A549 (cell line): ENCODE measurements around the gene VSIG2. TPM values are rescaled to one million over a fixed set of nuclear protein-coding genes. Genes with fewer than 3 reads are reported as not detected.

Experiments
- ATAC-seq, 2 experiments: fragments of 200-7000 bp in 1 of 2; fragments of >200 bp in 1 of 2; cut with Nextera tagmentation in 1 of 2; cut with Tn5 transposase in 1 of 2; 3 replicates each; pipeline versions ENCODE4 v1.8.0 to v1.9.1; 2018 to 2020; ENCODE audit warnings: mild to moderate bottlenecking in 1 of 2, moderate library complexity in 1 of 2
- CTCF ChIA-PET: fragments of 300-600 bp; sonication (Branson Sonifier 250); formaldehyde crosslinking; extraction: SDS; loops from one replicate; lab custom pipeline; 2021; ENCODE audit warnings: antibody characterized with exemption, inconsistent platforms; lab: Yijun Ruan, JAX
- POLR2A ChIA-PET: fragments of 350-600 bp; formaldehyde crosslinking; extraction: SDS; loops from one replicate; lab custom pipeline; 2021; ENCODE audit warnings: antibody characterized with exemption, inconsistent platforms; lab: Yijun Ruan, JAX
- DNase-seq, 2 experiments: peaks; one replicate each; pipeline versions ENCODE4 v3.0.0 to v3.0.0-alpha.2; 2011 to 2016; ENCODE audit warnings: low read depth in 1 of 2, low spot score in 1 of 2
- FAIRE-seq: peaks from 2 replicates; lab custom pipeline; 2011; peaks lifted over from hg19 to GRCh38; lab: Jason Lieb, UNC
- H3K27ac ChIP-seq, 2 experiments: fragments of >200 bp; sonication (Bioruptor Twin); formaldehyde crosslinking; 3 replicates each; pipeline ENCODE4 v1.5.1; 2016 to 2017
- H3K4me1 ChIP-seq: fragments of >200 bp; sonication (Bioruptor Twin); formaldehyde crosslinking; 3 replicates; pipeline ENCODE4 v1.6.1; 2016
- H3K4me2 ChIP-seq: fragments of >200 bp; sonication (Bioruptor Twin); formaldehyde crosslinking; 3 replicates; pipeline ENCODE4 v1.6.1; 2016
- H3K4me3 ChIP-seq: fragments of >200 bp; sonication (Bioruptor Twin); formaldehyde crosslinking; 3 replicates; pipeline ENCODE4 v1.5.1; 2016
- H3K9me3 ChIP-seq: fragments of >200 bp; sonication (Bioruptor Twin); formaldehyde crosslinking; 3 replicates; pipeline ENCODE4 v1.6.1; 2016
- CBX2 ChIP-seq: fragments of 200-600 bp; sonication (generic); IDR thresholded peaks from 2 replicates; pipeline ENCODE4 v1.6.1; 2016; ENCODE audit warnings: low read depth, mild to moderate bottlenecking, borderline replicate concordance
- CEBPB ChIP-seq, 2 experiments: fragments of >200 bp in 1 of 2; sonication (Bioruptor Twin) in 1 of 2; formaldehyde crosslinking in 1 of 2; IDR thresholded peaks; 2 replicates each; pipeline ENCODE4 v1.6.1; 2012 to 2016
- CHD4 ChIP-seq: fragments of 200-600 bp; sonication (generic); IDR thresholded peaks from 2 replicates; pipeline ENCODE4 v1.6.1; 2016; ENCODE audit warnings: antibody characterized with exemption, mild to moderate bottlenecking, borderline replicate concordance
- EHF ChIP-seq: fragments of 250-450 bp; sonication (Bioruptor Pico); IDR thresholded peaks from 2 replicates; pipeline ENCODE4 v1.5.0; 2020; ENCODE audit warnings: mild to moderate bottlenecking
- FOSL2 ChIP-seq, 2 experiments: fragments of 450-650 bp in 1 of 2; fragments of >200 bp in 1 of 2; sonication (Bioruptor Twin) in 1 of 2; formaldehyde crosslinking; IDR thresholded peaks; 2 replicates each; pipeline versions ENCODE4 v1.5.0 to v1.6.1; 2016 to 2020; ENCODE audit warnings: mild to moderate bottlenecking in 1 of 2, moderate library complexity in 1 of 2
- FOXS1 ChIP-seq: fragments of 250-450 bp; sonication (Bioruptor Pico); IDR thresholded peaks from 2 replicates; pipeline ENCODE4 v1.5.0; 2020; ENCODE audit warnings: mild to moderate bottlenecking, moderate library complexity
- HOXA7 ChIP-seq: fragments of 250-450 bp; sonication (Bioruptor Pico); IDR thresholded peaks from 2 replicates; pipeline ENCODE4 v1.5.0; 2020; ENCODE audit warnings: mild to moderate bottlenecking, moderate library complexity
- JUNB ChIP-seq: fragments of >200 bp; sonication (Bioruptor Twin); formaldehyde crosslinking; IDR thresholded peaks from 2 replicates; pipeline ENCODE4 v1.6.1; 2016
- KDM5A ChIP-seq: fragments of 200-600 bp; sonication (generic); IDR thresholded peaks from 2 replicates; pipeline ENCODE4 v1.6.1; 2016; ENCODE audit warnings: antibody characterized with exemption, mild to moderate bottlenecking
- POLR2A ChIP-seq: IDR thresholded peaks from 2 replicates; pipeline ENCODE4 v1.6.1; 2012; ENCODE audit warnings: mild to moderate bottlenecking, low read length
- RCOR1 ChIP-seq: fragments of 150-350 bp; IDR thresholded peaks from 2 replicates; pipeline ENCODE4 v1.6.1; 2014; ENCODE audit warnings: antibody characterized with exemption, low read length, low read depth
- SMC3 ChIP-seq: fragments of >200 bp; sonication (Bioruptor Twin); formaldehyde crosslinking; IDR thresholded peaks from 3 replicates; pipeline ENCODE4 v1.6.1; 2018; ENCODE audit warnings: inconsistent platforms
- TP53 ChIP-seq: fragments of 250-450 bp; sonication (Bioruptor Pico); IDR thresholded peaks from 2 replicates; pipeline ENCODE4 v1.5.0; 2021; ENCODE audit warnings: mild to moderate bottlenecking, moderate library complexity
- ZSCAN20 ChIP-seq: fragments of 250-450 bp; sonication (Bioruptor Pico); IDR thresholded peaks from 2 replicates; pipeline ENCODE4 v1.8.0; 2022; ENCODE audit warnings: mild to moderate bottlenecking, moderate library complexity
- WGBS: methylation state at CpG from one replicate; pipeline ENCODE4 v1.1.6; 2017; ENCODE audit errors: missing lambda C conversion rate; 5-methylcytosine and 5-hydroxymethylcytosine counted together
- polyA plus RNA-seq, 4 experiments: library from polyadenylated mRNA; depleted of rRNA in 3 of 4; stranded (reverse); fragments of >200 nt; fragmentation: RNase III in 1 of 4; extraction: RNeasy Plus Mini Kit Qiagen cat#74134 plus additional on column Dnase treatment in 1 of 4; gene quantifications; 2 replicates in 3 of 4; 3 replicates in 1 of 4; pipeline ENCODE4 v1.2.3, GENCODE V29; 2011 to 2017
- TF ChIP-seq, protein P1 (sequence below): fragments of 250-450 bp; sonication (Bioruptor Pico); IDR thresholded peaks from 2 replicates; pipeline ENCODE4 v1.5.0; 2021; ENCODE audit warnings: mild to moderate bottlenecking, moderate library complexity, borderline replicate concordance
- TF ChIP-seq, protein P2 (sequence below): fragments of 250-450 bp; sonication (Bioruptor Pico); IDR thresholded peaks from 2 replicates; pipeline ENCODE4 v1.5.0; 2020; ENCODE audit warnings: low read depth, mild to moderate bottlenecking, moderate library complexity
- TF ChIP-seq, protein P3 (sequence below): IDR thresholded peaks from 2 replicates; pipeline ENCODE4 v1.6.1; 2012

The VSIG2 gene
- polyA plus RNA-seq, 2 of the 4 experiments (the other 2 are of a cell fraction), result not detected

DNA sequence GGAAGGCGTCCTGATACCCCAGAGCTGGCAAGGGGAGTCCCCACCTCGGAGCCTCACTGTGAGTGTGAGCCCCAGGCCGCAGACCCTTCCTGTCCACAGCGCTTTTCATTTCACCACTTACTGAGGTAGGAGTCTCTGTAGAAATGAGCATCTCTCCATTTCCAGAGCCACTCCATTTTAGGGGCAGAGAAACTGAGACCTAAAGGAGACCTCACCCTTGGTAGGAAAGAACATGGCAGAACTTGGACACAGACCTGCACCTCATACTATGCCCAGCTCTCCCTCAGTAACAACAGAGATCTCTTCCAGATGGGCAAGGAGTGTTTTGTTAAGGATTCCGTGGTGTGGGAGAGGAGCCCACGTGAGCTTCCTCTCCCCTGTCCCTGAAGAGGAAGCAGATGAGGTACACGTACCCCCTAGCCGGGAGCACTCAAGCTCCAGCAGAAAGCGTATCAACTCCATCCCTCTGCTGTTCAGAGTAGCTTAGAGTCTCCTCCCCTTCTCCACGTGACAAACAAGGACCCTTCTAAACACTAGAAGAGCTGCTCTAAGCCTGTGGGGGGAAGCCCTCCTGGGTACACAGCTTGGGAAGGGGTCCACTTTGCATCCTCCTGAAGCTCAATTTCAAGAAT, 532 bp upstream of the VSIG2 start:
- H3K9me3 ChIP-seq, result no peaks in the 10 kb centered on the region
- ChIA-PET POLR2A (no interaction called here), CTCF (interaction anchor here (1.0 to 4.4 kb wide), 7 partner anchors 9 to 108 kb away, joined by 3 to 26 read pairs (median 4); partner anchors contain the start of gene NRGN)
- FAIRE-seq, result no peak
- H3K4me1 ChIP-seq, result no peaks in the 10 kb centered on the region; the same call in 2 of the 3 replicates
- DNase-seq, result no peak
- no peak overlapping the region for H3K27ac ChIP-seq
- WGBS, result 85% methylated on average over 10 of the region's 10 CpGs
- H3K4me2 ChIP-seq, result no peak overlapping the region
- no peak overlapping the region for H3K4me3 ChIP-seq
- ATAC-seq, result no peak
- TF ChIP-seq, protein P1, sequence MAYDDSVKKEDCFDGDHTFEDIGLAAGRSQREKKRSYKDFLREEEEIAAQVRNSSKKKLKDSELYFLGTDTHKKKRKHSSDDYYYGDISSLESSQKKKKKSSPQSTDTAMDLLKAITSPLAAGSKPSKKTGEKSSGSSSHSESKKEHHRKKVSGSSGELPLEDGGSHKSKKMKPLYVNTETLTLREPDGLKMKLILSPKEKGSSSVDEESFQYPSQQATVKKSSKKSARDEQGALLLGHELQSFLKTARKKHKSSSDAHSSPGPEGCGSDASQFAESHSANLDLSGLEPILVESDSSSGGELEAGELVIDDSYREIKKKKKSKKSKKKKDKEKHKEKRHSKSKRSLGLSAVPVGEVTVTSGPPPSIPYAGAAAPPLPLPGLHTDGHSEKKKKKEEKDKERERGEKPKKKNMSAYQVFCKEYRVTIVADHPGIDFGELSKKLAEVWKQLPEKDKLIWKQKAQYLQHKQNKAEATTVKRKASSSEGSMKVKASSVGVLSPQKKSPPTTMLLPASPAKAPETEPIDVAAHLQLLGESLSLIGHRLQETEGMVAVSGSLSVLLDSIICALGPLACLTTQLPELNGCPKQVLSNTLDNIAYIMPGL (CRISPR knock-in tag), result no peak
- TF ChIP-seq JUNB (no peak), POLR2A (no peak), CBX2 (no peak), RCOR1 (no peak), EHF (no peak), HOXA7 (CRISPR knock-in tag) (no peak), CEBPB (IDR thresholded peaks at IDR 0.05) (no peak), CHD4 (no peak), FOXS1 (CRISPR knock-in tag) (no peak), TP53 (CRISPR knock-in tag) (no peak)
- TF ChIP-seq, protein P2, sequence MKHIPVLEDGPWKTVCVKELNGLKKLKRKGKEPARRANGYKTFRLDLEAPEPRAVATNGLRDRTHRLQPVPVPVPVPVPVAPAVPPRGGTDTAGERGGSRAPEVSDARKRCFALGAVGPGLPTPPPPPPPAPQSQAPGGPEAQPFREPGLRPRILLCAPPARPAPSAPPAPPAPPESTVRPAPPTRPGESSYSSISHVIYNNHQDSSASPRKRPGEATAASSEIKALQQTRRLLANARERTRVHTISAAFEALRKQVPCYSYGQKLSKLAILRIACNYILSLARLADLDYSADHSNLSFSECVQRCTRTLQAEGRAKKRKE (CRISPR knock-in tag), result no peak
- TF ChIP-seq, protein P3, sequence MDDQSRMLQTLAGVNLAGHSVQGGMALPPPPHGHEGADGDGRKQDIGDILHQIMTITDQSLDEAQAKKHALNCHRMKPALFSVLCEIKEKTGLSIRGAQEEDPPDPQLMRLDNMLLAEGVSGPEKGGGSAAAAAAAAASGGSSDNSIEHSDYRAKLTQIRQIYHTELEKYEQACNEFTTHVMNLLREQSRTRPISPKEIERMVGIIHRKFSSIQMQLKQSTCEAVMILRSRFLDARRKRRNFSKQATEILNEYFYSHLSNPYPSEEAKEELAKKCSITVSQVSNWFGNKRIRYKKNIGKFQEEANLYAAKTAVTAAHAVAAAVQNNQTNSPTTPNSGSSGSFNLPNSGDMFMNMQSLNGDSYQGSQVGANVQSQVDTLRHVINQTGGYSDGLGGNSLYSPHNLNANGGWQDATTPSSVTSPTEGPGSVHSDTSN, result no peak

DNA sequence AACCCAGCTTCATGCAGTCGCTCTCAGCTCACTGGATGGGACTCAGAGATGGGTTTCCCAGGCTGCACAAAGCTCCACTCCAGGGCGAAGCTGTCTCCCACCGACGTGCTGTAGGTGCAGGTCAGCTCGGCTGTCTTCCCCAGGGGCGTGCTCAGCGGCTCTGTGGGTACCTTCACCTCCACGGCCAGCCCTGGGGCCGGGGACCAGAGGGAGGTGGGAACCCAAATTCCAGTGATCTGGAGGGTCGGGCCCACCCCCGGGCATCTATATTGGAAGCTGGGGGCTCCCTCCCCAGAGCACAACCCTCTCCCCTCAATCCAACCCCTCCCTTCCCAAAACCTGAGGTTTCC, 689 bp downstream of the VSIG2 start:
- 83% methylated on average over 2 of the region's 11 CpGs for WGBS
- no peak overlapping the region for H3K27ac ChIP-seq
- TF ChIP-seq, protein P3, result no peak
- TF ChIP-seq SMC3 (no peak), ZSCAN20 (no peak)
- TF ChIP-seq, all 56 proteins: peak for 0
- ATAC-seq (no peak), FAIRE-seq (no peak), DNase-seq (no peak)
- no peaks in the 10 kb centered on the region for H3K9me3 ChIP-seq
- H3K4me3 ChIP-seq, result no peak overlapping the region
- ChIA-PET POLR2A (no interaction called here), CTCF (interaction anchor here (0.9 to 4.4 kb wide), 6 partner anchors 10 to 115 kb away, joined by 3 to 26 read pairs (median 4); partner anchors contain the start of gene NRGN)
- H3K4me2 ChIP-seq, result no peak overlapping the region
- peaks cover 6% of the 10 kb centered on the region; the same call in 2 of the 3 replicates for H3K4me1 ChIP-seq

DNA sequence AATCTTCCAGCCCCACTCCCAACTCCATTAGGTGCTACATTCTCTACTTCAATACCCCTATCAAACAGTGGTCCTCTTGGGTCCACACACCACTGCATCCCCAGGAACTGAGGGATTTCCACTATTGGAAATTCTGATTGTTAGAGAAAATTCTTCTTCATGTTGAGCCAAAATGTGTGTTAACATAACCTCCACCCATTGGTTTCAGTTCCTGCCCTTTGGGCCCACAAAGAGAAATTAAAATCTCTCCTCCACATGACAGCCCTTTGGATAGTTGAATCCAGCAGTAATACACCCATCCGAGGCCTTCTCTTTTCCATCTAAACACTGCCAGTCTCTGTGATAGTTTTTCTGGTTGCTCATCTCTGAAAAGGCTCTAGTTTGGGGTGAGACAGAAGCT, 2.1 kb downstream of the VSIG2 start:
- ChIA-PET POLR2A (no interaction called here), CTCF (interaction anchor here (1.1 to 1.9 kb wide), 4 partner anchors 9 to 106 kb away, joined by 3 to 7 read pairs (median 4); partner anchors contain the start of genes ESAM and NRGN)
- Histone ChIP-seq H3K4me2 (no peak overlapping the region), H3K4me3 (no peak overlapping the region), H3K4me1 (peaks cover 6% of the 10 kb centered on the region; the same call in 2 of the 3 replicates), H3K9me3 (no peaks in the 10 kb centered on the region), H3K27ac (no peak overlapping the region)
- DNase-seq (no peak), ATAC-seq (no peak), FAIRE-seq (no peak)
- 79% methylated on average over 1 of the region's 1 CpG for WGBS
- no peak for TF ChIP-seq FOSL2 (IDR thresholded peaks at IDR 0.05)
- no peak for TF ChIP-seq FOSL2 (CRISPR knock-in tag; IDR thresholded peaks at IDR 0.05)
- no peak for TF ChIP-seq KDM5A
